Measurements from ENCODE around the gene SLC18B1. TPM values are rescaled to one million over a fixed set of nuclear protein-coding genes. Genes with fewer than 3 reads are reported as not detected.

SLC18B1 gene
- total and polyA plus RNA-seq, 10 of the 15 experiments (the other 5 are each of a cell fraction or from before 2014, with no cell fraction given): 3.5 to 11.8 (median 7.1) TPM

DNA sequence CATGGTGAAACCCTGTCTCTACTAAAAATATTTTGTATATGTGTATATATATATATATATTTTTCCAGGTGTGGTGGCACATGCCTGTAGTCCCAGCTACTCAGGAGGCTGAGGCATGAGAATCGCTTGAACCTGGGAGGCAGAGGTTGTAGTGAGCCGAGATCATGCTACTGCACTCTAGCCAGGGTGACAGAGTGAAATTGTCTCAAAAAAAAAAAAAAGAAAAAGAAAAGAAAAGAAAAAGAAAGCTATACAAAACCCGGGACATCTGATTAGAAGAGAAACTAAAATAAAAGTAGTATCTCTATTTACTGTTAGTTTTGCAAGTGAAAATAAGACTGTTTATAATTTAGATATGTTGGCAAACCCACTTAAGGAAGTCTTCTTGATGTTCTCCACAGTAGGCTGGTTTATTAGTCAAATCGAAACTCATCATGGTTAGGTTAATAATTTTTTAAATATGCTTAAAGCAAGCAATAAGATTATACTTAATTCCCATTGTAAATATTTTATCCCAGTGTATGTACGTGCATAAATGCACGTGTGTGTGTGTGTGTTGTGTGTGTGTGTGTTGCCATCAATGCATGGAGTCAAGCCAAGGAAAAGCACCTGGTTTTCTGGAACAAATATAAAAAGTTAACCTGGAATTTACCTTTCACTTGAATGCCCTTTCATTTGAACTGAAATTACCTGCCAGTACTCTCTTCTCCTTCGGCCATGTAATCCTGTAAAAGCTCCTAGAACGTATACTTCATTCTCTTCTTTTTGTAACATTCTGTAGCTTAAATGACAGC lies 47.8 kb downstream of the SLC18B1 start (continued):
- TF ChIP-seq SUPT20H (IDR thresholded peaks at IDR 0.05; ENCODE audit: borderline replicate concordance, control insufficient read depth, low read depth, low read length): no peak
- peak; percentile 33; the same call in 1 of the 2 replicates for TF ChIP-seq ATF7 (IDR thresholded peaks at IDR 0.05; ENCODE audit: low read depth)

DNA sequence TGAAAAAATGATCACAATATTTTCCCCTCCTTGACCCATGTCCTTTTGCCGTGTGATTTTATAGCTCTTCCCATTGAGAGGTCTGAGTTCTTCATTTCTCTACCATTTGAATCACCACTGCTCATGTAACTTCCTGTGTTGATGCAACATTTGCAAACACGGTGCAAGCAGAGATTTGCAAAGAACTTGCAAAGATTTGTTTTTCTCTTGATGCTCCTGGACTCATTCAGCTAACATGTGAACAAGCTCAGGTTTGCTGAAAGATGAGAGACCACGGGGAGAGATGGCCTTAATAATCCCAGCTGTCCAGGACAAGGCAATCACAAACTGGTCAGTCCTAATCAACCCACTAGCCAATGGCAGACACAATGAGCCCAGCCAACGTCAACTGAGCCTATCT lies 49.3 kb downstream of the SLC18B1 start:
- Histone ChIP-seq H3K27ac (ENCODE audit: control insufficient read depth, insufficient read depth) (no peak overlapping the region), H4K20me1 (ENCODE audit: control insufficient read depth, insufficient read depth) (no peaks in the 10 kb centered on the region), H2AFZ (ENCODE audit: control insufficient read depth, low read depth, low read length) (no peak overlapping the region), H3K36me3 (ENCODE audit: control insufficient read depth in 2 of 2, insufficient read depth in 2 of 2, low read length in 1 of 2) (peaks cover 0 to 2% of the 10 kb centered on the region in 2 experiments; a peak in 1 of 4 replicates), H3K27me3 (replicated peaks in 1 of 2; ENCODE audit: control insufficient read depth in 2 of 2, insufficient read depth in 2 of 2, low read length in 1 of 2) (no peaks in the 10 kb centered on the region), H3K4me1 (ENCODE audit: control insufficient read depth, insufficient read depth, low read length) (peaks cover 20% of the 10 kb centered on the region), H3K4me2 (ENCODE audit: control insufficient read depth, insufficient read depth) (no peak overlapping the region), H3K4me3 (no peak overlapping the region), H3K9me3 (replicated peaks; ENCODE audit: control insufficient read depth, insufficient read depth, low read length) (no peaks in the 10 kb centered on the region), H3K9ac (ENCODE audit: control insufficient read depth, insufficient read depth, low read length) (no peak overlapping the region), H3K79me2 (ENCODE audit: control insufficient read depth, insufficient read depth, low read length) (no peaks in the 10 kb centered on the region)
- FAIRE-seq (no peak), DNase-seq (ENCODE audit: low read depth, low spot score) (no peak), ATAC-seq (no peak)
- intact Hi-C loops (cut with micrococcal nuclease; ENCODE audit: unreplicated experiment): no loop called here
- in situ Hi-C loops (cut with MboI): no loop called here
- no TSS peak for BruUV-seq (replicated peaks)
- CTCF ChIA-PET: interaction anchor here (0.6 to 1.3 kb wide), 6 partner anchors 14 to 449 kb away, joined by 3 to 6 read pairs (median 3); partner anchors contain the start of gene SLC18B1
- POLR2A ChIA-PET: interaction anchor here (0.6 to 2.9 kb wide), 3 partner anchors 15 to 1631 kb away, joined by 3 to 10 read pairs (median 3); no protein-coding TSS in a partner anchor
- TF ChIP-seq, protein P1, sequence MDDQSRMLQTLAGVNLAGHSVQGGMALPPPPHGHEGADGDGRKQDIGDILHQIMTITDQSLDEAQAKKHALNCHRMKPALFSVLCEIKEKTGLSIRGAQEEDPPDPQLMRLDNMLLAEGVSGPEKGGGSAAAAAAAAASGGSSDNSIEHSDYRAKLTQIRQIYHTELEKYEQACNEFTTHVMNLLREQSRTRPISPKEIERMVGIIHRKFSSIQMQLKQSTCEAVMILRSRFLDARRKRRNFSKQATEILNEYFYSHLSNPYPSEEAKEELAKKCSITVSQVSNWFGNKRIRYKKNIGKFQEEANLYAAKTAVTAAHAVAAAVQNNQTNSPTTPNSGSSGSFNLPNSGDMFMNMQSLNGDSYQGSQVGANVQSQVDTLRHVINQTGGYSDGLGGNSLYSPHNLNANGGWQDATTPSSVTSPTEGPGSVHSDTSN (IDR thresholded peaks at IDR 0.05; ENCODE audit: insufficient replicate concordance, low read depth, low read length): peak; percentile 13
- TF ChIP-seq, protein P2, sequence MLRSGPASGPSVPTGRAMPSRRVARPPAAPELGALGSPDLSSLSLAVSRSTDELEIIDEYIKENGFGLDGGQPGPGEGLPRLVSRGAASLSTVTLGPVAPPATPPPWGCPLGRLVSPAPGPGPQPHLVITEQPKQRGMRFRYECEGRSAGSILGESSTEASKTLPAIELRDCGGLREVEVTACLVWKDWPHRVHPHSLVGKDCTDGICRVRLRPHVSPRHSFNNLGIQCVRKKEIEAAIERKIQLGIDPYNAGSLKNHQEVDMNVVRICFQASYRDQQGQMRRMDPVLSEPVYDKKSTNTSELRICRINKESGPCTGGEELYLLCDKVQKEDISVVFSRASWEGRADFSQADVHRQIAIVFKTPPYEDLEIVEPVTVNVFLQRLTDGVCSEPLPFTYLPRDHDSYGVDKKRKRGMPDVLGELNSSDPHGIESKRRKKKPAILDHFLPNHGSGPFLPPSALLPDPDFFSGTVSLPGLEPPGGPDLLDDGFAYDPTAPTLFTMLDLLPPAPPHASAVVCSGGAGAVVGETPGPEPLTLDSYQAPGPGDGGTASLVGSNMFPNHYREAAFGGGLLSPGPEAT (IDR thresholded peaks at IDR 0.05; ENCODE audit: low read depth): no peak
- RAD21 ChIA-PET (ENCODE audit: unreplicated experiment): interaction anchor here (1.0 to 1.1 kb wide), 2 partner anchors 14 to 64 kb away, joined by 3 read pairs; no protein-coding TSS in a partner anchor
- SMC1A ChIA-PET (ENCODE audit: uncharacterized antibody, unreplicated experiment): interaction anchor here (0.6 to 8.1 kb wide), 7 partner anchors 11 to 1783 kb away, joined by 3 to 80 read pairs (median 4); no protein-coding TSS in a partner anchor
- WGBS (ENCODE audit: insufficient coverage, insufficient replicate concordance, low lambda C conversion rate, missing lambda C conversion rate): 26% methylated on average over 4 of the region's 4 CpGs

All from GM12878 (cell line).